Thyroid gland (tissue), 4 donors: ENCODE measurements around the gene PADI3.

Source experiments
- POLR2A ChIP-seq, 2 donors: fragments of 450-650 bp; IDR thresholded peaks; one replicate each; pipeline ENCODE4 v1.6.1; 2017; ENCODE audit warnings: antibody characterized with exemption in 2 of 2, mild to moderate bottlenecking in 2 of 2, moderate library complexity in 1 of 2
- TF ChIP-seq, protein P1 (sequence below), 6 experiments: fragments of 200-600 bp in 3 of 6; fragments of 450-650 bp in 3 of 6; sonication (generic) in 3 of 6; IDR thresholded peaks; one replicate each; pipeline ENCODE4 v1.5.1; 2016 to 2019; ENCODE audit warnings: antibody characterized with exemption in 6 of 6, mild to moderate bottlenecking in 2 of 6, inconsistent platforms in 1 of 6, moderate library complexity in 1 of 6

DNA sequence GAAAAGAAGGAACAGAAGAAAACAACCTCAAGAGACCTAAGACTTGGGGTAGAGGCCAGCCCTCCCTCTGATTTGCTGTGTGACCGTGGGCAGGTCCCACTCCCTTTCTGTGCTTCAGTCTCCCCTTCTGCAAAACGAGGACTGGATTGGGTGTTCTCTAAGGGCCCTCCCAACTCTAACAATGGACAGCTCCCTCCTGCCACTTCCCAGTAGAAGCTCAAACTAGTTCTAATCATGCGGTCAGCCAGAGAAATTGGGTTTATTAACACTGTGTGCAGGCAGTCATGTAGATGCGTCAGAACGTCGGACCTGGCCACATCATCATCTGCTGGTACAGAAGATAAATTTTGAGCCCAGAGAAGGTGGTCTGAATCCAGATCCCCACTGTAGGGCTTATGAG is 57.5 kb downstream of the PADI3 start:
- TF ChIP-seq, protein P1, sequence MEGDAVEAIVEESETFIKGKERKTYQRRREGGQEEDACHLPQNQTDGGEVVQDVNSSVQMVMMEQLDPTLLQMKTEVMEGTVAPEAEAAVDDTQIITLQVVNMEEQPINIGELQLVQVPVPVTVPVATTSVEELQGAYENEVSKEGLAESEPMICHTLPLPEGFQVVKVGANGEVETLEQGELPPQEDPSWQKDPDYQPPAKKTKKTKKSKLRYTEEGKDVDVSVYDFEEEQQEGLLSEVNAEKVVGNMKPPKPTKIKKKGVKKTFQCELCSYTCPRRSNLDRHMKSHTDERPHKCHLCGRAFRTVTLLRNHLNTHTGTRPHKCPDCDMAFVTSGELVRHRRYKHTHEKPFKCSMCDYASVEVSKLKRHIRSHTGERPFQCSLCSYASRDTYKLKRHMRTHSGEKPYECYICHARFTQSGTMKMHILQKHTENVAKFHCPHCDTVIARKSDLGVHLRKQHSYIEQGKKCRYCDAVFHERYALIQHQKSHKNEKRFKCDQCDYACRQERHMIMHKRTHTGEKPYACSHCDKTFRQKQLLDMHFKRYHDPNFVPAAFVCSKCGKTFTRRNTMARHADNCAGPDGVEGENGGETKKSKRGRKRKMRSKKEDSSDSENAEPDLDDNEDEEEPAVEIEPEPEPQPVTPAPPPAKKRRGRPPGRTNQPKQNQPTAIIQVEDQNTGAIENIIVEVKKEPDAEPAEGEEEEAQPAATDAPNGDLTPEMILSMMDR (IDR thresholded peaks at IDR 0.05): no peak
- TF ChIP-seq POLR2A (IDR thresholded peaks at IDR 0.05): no peak
